Natural killer cell (primary cell): Measurements from ENCODE around the gene KERA. TPM values are rescaled to one million over a fixed set of nuclear protein-coding genes. Genes with fewer than 3 reads are reported as not detected.

Experiments
- ATAC-seq, 3 donors: fragments of 150-1000 bp in 2 of 3; fragments of 200-7000 bp in 1 of 3; cut with Tn5 transposase; 1 replicate in 1 of 3; 2 replicates in 2 of 3; pipeline ENCODE4 v1.10.0; 2021; ENCODE audit warnings: mild to moderate bottlenecking in 2 of 3, moderate library complexity in 2 of 3
- DNase-seq, 2 donors: peaks; one replicate each; pipeline versions ENCODE4 v3.0.0 to v3.0.0-alpha.2; 2013 to 2021; ENCODE audit warnings: mixed read lengths in 1 of 2
- H3K27ac ChIP-seq: one replicate; pipeline ENCODE4 v1.5.1; 2013; ENCODE audit warnings: mild to moderate bottlenecking, low read length
- H3K27me3 ChIP-seq: one replicate; pipeline ENCODE4 v1.6.1; 2013; ENCODE audit warnings: low read length; ENCODE audit not compliant: control insufficient read depth, insufficient read depth
- H3K36me3 ChIP-seq: one replicate; pipeline ENCODE4 v1.6.1; 2013; ENCODE audit warnings: low read length; ENCODE audit not compliant: control insufficient read depth, insufficient read depth
- H3K4me1 ChIP-seq: one replicate; pipeline ENCODE4 v1.6.1; 2013; ENCODE audit warnings: low read length; ENCODE audit not compliant: control insufficient read depth, insufficient read depth
- H3K4me3 ChIP-seq: one replicate; pipeline ENCODE4 v1.5.1; 2013; ENCODE audit warnings: low read length
- H3K9me3 ChIP-seq: one replicate; pipeline ENCODE4 v1.6.1; 2013; ENCODE audit warnings: low read length; ENCODE audit not compliant: control insufficient read depth, insufficient read depth
- H3K27ac Mint-ChIP-seq, 2 donors: one replicate each; pipeline ENCODE4 v1.8.0; 2022; ENCODE audit warnings: mild to moderate bottlenecking in 2 of 2, mixed read lengths in 2 of 2, moderate library complexity in 1 of 2
- H3K27me3 Mint-ChIP-seq, 2 donors: one replicate each; pipeline ENCODE4 v1.8.0; 2022; ENCODE audit warnings: low read depth in 2 of 2, mixed read lengths in 2 of 2
- H3K36me3 Mint-ChIP-seq: one replicate; pipeline ENCODE4 v1.8.0; 2022; ENCODE audit warnings: mixed read lengths
- H3K4me1 Mint-ChIP-seq, 2 donors: one replicate each; pipeline ENCODE4 v1.8.0; 2022; ENCODE audit warnings: mixed read lengths in 2 of 2
- H3K4me3 Mint-ChIP-seq: one replicate; pipeline ENCODE4 v1.8.0; 2022; ENCODE audit warnings: mild to moderate bottlenecking, moderate library complexity, mixed read lengths
- H3K9me3 Mint-ChIP-seq, 2 donors: one replicate each; pipeline ENCODE4 v1.8.0; 2022; ENCODE audit warnings: mixed read lengths in 2 of 2
- WGBS: methylation state at CpG from one replicate; pipeline ENCODE4 v1.1.7; 2013; ENCODE audit warnings: missing lambda C conversion rate; ENCODE audit not compliant: insufficient coverage; 5-methylcytosine and 5-hydroxymethylcytosine counted together
- intact Hi-C: fragments of 100-400 bp; cut with micrococcal nuclease; formaldehyde crosslinking; loops from one replicate; pipeline ENCODE4 v1.14.2; 2022
- total RNA-seq, 4 donors: library from RNA; stranded (reverse); fragments of 120-200 nt in 1 of 4; gene quantifications; one replicate each; pipeline versions ENCODE4 v1.2.3 to v1.2.4, GENCODE V29; 2013 to 2022
- TF ChIP-seq, protein P1 (sequence below): fragments of 200-600 bp; IDR thresholded peaks from one replicate; pipeline ENCODE4 v1.8.0; 2022; ENCODE audit warnings: antibody characterized with exemption

KERA gene
- total RNA-seq, 3 donors from 2014 or later (not counting 1 experiment from before 2014, with no cell fraction given) = not detected

DNA sequence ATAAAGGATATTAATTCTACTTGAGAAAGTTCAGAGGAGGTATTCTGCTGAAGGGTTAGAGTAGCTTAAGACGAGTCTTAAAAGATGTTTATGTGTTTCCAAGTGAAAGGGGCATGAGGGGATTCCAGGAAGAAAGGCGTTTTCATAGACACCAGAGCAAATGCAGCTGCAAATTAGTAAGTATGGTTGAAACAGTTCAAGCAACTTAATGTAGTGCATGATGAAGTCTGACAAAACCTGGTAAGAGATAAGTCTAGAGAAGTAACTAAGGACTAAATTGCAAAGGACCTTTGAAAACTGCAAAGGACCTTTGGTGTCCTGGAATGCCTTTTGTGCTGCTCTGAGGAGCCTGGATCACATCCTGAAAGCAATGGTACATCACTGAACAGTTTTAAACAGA lies 42.0 kb upstream of the KERA start:
- H3K4me3 ChIP-seq = no peak overlapping the region
- ATAC-seq = no peak
- H3K36me3 ChIP-seq = no peaks in the 10 kb centered on the region
- Mint-ChIP-seq H3K4me3 (no peak overlapping the region), H3K4me1 (no peaks in the 10 kb centered on the region), H3K36me3 (no peaks in the 10 kb centered on the region), H3K9me3 (no peaks in the 10 kb centered on the region), H3K27ac (no peak overlapping the region), H3K27me3 (no peaks in the 10 kb centered on the region)
- H3K27ac ChIP-seq = no peak overlapping the region
- H3K4me1 ChIP-seq = no peaks in the 10 kb centered on the region
- no peaks in the 10 kb centered on the region for H3K27me3 ChIP-seq
- TF ChIP-seq, protein P1, sequence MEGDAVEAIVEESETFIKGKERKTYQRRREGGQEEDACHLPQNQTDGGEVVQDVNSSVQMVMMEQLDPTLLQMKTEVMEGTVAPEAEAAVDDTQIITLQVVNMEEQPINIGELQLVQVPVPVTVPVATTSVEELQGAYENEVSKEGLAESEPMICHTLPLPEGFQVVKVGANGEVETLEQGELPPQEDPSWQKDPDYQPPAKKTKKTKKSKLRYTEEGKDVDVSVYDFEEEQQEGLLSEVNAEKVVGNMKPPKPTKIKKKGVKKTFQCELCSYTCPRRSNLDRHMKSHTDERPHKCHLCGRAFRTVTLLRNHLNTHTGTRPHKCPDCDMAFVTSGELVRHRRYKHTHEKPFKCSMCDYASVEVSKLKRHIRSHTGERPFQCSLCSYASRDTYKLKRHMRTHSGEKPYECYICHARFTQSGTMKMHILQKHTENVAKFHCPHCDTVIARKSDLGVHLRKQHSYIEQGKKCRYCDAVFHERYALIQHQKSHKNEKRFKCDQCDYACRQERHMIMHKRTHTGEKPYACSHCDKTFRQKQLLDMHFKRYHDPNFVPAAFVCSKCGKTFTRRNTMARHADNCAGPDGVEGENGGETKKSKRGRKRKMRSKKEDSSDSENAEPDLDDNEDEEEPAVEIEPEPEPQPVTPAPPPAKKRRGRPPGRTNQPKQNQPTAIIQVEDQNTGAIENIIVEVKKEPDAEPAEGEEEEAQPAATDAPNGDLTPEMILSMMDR = no peak
- WGBS = 75% methylated on average over 2 of the region's 2 CpGs
- H3K9me3 ChIP-seq = no peaks in the 10 kb centered on the region
- intact Hi-C loops = no loop called here
- DNase-seq = no peak

DNA sequence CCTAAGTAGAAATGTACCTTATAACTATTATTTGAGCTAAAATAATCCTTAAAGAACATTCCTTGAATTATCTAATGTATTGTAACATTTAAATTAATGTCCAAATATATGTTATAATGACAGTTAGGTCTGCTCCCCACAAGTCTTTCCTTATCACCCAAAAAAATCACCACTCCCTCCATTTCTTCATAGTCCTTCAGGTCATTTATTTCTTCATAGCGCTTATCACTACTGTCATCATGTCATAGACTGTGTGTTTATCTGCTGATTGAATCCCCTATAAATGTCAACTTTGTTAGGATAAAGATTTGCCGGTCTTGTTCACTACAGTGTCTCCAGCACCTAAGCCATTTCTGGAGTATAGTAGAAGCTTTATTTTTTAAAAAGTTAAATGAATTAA lies 41.5 kb upstream of the KERA start:
- 50% methylated on average over 2 of the region's 2 CpGs for WGBS
- TF ChIP-seq, protein P1 = no peak
- H3K4me1 Mint-ChIP-seq = no peaks in the 10 kb centered on the region
- no peaks in the 10 kb centered on the region for H3K4me1 ChIP-seq
- H3K27me3 ChIP-seq = no peaks in the 10 kb centered on the region
- no peaks in the 10 kb centered on the region for H3K36me3 ChIP-seq
- no peak overlapping the region for H3K4me3 ChIP-seq
- intact Hi-C loops = no loop called here
- H3K9me3 ChIP-seq = no peaks in the 10 kb centered on the region
- H3K9me3 Mint-ChIP-seq = no peaks in the 10 kb centered on the region
- no peak overlapping the region for H3K27ac Mint-ChIP-seq
- ATAC-seq = peak in 1 of 3 donors; percentile 58
- no peak overlapping the region for H3K4me3 Mint-ChIP-seq
- H3K36me3 Mint-ChIP-seq = no peaks in the 10 kb centered on the region
- H3K27ac ChIP-seq = no peak overlapping the region
- no peak for DNase-seq
- H3K27me3 Mint-ChIP-seq = no peaks in the 10 kb centered on the region

DNA sequence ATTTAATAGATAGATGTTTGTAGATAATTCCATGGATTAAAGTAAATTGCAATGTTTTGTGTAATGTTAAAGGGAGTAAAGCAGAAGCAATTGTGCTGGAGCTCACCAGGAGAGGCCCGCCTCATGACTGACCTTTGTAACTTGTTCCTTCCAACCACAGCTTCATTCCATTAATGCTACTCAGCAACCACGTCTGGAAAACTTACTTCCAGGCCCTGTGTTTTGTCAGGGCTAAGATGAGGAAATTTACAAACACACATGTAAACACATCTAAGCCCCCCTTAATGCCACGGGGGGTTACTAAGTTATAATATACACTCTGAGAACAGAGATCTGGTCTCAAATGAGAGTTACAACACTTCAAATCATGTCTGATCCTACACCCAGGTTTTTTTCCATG lies 41.1 kb upstream of the KERA start:
- Mint-ChIP-seq H3K4me1 (no peaks in the 10 kb centered on the region), H3K4me3 (no peak overlapping the region), H3K36me3 (no peaks in the 10 kb centered on the region), H3K27ac (no peak overlapping the region), H3K9me3 (no peaks in the 10 kb centered on the region), H3K27me3 (no peaks in the 10 kb centered on the region)
- ATAC-seq (no peak), DNase-seq (no peak)
- no peaks in the 10 kb centered on the region for H3K36me3 ChIP-seq
- H3K4me1 ChIP-seq = no peaks in the 10 kb centered on the region
- H3K4me3 ChIP-seq = no peak overlapping the region
- intact Hi-C loops = no loop called here
- WGBS = 67% methylated on average over 3 of the region's 3 CpGs
- TF ChIP-seq, protein P1 = no peak
- H3K27ac ChIP-seq = no peak overlapping the region
- no peaks in the 10 kb centered on the region for H3K27me3 ChIP-seq
- no peaks in the 10 kb centered on the region for H3K9me3 ChIP-seq

DNA sequence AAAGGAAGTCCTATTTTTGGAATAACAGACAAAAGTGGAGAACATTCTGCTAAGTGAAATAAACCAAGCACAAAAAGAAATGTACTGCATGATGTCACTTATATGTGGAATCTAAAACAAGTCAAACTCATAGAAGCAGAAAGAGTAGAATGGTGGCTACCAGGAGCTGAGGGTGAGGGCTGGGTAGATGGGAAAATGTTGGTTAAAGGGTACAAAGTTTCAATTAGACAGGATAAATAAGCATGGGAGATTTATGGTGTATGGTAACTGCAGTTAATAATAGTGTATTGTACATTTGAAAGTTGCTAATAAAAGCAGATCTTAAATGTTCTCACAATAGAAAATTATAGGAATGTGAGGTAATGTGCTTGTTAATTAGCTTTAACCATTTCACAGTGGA lies 40.6 kb upstream of the KERA start:
- Mint-ChIP-seq H3K27me3 (no peaks in the 10 kb centered on the region), H3K4me3 (no peak overlapping the region), H3K9me3 (peaks cover 0 to 1% of the 10 kb centered on the region in 2 donors), H3K36me3 (no peaks in the 10 kb centered on the region), H3K4me1 (no peaks in the 10 kb centered on the region), H3K27ac (no peak overlapping the region)
- Histone ChIP-seq H3K27me3 (no peaks in the 10 kb centered on the region), H3K9me3 (no peaks in the 10 kb centered on the region), H3K4me3 (no peak overlapping the region), H3K4me1 (no peaks in the 10 kb centered on the region), H3K27ac (no peak overlapping the region), H3K36me3 (no peaks in the 10 kb centered on the region)
- TF ChIP-seq, protein P1 = no peak
- DNase-seq = no peak
- no peak for ATAC-seq
- intact Hi-C loops = no loop called here
